Measurements from ENCODE around the gene PRUNE2.

The PRUNE2 gene

GRCh38 chr9:76692458-76693129, 213.3 kb downstream of the PRUNE2 start:
- DNase-seq (ENCODE audit: low spot score), result no peak
- no peak for TF ChIP-seq CTCF (conservative IDR thresholded peaks at IDR 0.05; ENCODE audit: low read depth)
- POLR2A ChIA-PET (ENCODE audit: low non-redundant PET), result no interaction called here
- CTCF ChIA-PET, result interaction anchor here (0.5 to 1.0 kb wide), 2 partner anchors 9 to 69 kb away, joined by 4 read pairs; no protein-coding TSS in a partner anchor
- no peak overlapping the region for H3K27ac ChIP-seq

- no peak for DNase-seq (ENCODE audit: low spot score)
- ChIA-PET CTCF (interaction anchor here (0.5 to 1.0 kb wide), 3 partner anchors 10 to 70 kb away, joined by 3 to 4 read pairs (median 4); no protein-coding TSS in a partner anchor), POLR2A (ENCODE audit: low non-redundant PET) (no interaction called here)
- H3K27ac ChIP-seq, result no peak overlapping the region
- TF ChIP-seq CTCF (conservative IDR thresholded peaks at IDR 0.05; ENCODE audit: low read depth), result no peak
Observed at GRCh38 chr9:76691517-76692313, 214.2 kb downstream of the PRUNE2 start.

- no peak for DNase-seq (ENCODE audit: low spot score)
- CTCF ChIA-PET, result no interaction called here
- TF ChIP-seq CTCF (conservative IDR thresholded peaks at IDR 0.05; ENCODE audit: low read depth), result no peak
- POLR2A ChIA-PET (ENCODE audit: low non-redundant PET), result no interaction called here
- H3K27ac ChIP-seq, result no peak overlapping the region
Observed at GRCh38 chr9:76690973-76691370, 214.9 kb downstream of the PRUNE2 start.

GRCh38 chr9:76690246-76690972, 215.5 kb downstream of the PRUNE2 start:
- TF ChIP-seq CTCF (conservative IDR thresholded peaks at IDR 0.05; ENCODE audit: low read depth), result no peak
- POLR2A ChIA-PET (ENCODE audit: low non-redundant PET), result no interaction called here
- H3K27ac ChIP-seq, result no peak overlapping the region
- no peak for DNase-seq (ENCODE audit: low spot score)
- CTCF ChIA-PET, result interaction anchor here (0.5 kb wide), 1 partner anchor 421 kb away, joined by 3 read pairs; no protein-coding TSS in a partner anchor

GRCh38 chr9:76688471-76689238, 217.3 kb downstream of the PRUNE2 start:
- ChIA-PET POLR2A (ENCODE audit: low non-redundant PET) (no interaction called here), CTCF (interaction anchor here (1.1 kb wide), 1 partner anchor 241 kb away, joined by 5 read pairs; no protein-coding TSS in a partner anchor)
- TF ChIP-seq CTCF (conservative IDR thresholded peaks at IDR 0.05; ENCODE audit: low read depth), result no peak
- H3K27ac ChIP-seq, result no peak overlapping the region
- no peak for DNase-seq (ENCODE audit: low spot score)
